ENCODE measurements around the gene RAB40A. TPM values are rescaled to one million over a fixed set of nuclear protein-coding genes. Genes with fewer than 3 reads are reported as not detected.

RAB40A gene, protein sequence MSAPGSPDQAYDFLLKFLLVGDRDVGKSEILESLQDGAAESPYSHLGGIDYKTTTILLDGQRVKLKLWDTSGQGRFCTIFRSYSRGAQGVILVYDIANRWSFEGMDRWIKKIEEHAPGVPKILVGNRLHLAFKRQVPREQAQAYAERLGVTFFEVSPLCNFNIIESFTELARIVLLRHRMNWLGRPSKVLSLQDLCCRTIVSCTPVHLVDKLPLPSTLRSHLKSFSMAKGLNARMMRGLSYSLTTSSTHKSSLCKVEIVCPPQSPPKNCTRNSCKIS
- polyA plus RNA-seq (ENCODE audit: insufficient read length in 10 of 10): 1 to 10 TPM in 3 of 10 donors, under 1 TPM in 7; 0.54 to 2.2 (median 0.77) TPM
- long read RNA-seq, donor 1: 0 reads
- long read RNA-seq, donor 2, partial matches to known transcripts: 13 of 162 reads
- long read RNA-seq, donor 2, other reads (novel, unspliced or antisense): 148 of 162 reads
- long read RNA-seq, donor 3: 0 reads
- long read RNA-seq, donor 4: 0 reads
- long read RNA-seq, donor 5, partial matches to known transcripts: 0 of 1 reads
- long read RNA-seq, donor 5, other reads (novel, unspliced or antisense): 0 of 1 reads
- long read RNA-seq, donor 6, partial matches to known transcripts: 0 of 2 reads
- long read RNA-seq, donor 6, other reads (novel, unspliced or antisense): 0 of 2 reads
- long read RNA-seq, donor 7: 0 reads
- long read RNA-seq, donor 8: 0 reads
- long read RNA-seq, donor 9: 0 reads

DNA sequence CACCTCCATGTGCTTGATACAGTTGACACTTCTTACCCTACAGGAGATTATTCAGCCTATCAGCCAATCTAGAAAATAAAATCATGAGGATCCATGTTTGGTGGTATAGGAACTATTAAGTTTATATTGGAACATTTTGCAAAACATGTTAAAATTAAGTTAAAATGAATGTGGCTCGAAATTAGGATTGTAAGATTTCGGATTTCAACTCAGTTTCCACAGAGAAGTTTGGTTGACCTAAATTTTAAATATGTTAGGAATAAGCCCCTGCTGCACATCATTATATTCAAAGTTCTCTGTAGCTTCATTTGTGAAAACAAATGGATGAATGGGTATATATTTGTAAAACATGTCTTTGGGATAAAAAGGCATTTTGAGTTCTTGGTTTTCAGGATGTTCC lies at the start of gene RAB40A:
RAB40A (minus strand) TSS at position 101 of the 400 bp plus-strand sequence. CDS start 18,733 bp downstream, outside the sequence.
- DNase-seq: no peak

DNA sequence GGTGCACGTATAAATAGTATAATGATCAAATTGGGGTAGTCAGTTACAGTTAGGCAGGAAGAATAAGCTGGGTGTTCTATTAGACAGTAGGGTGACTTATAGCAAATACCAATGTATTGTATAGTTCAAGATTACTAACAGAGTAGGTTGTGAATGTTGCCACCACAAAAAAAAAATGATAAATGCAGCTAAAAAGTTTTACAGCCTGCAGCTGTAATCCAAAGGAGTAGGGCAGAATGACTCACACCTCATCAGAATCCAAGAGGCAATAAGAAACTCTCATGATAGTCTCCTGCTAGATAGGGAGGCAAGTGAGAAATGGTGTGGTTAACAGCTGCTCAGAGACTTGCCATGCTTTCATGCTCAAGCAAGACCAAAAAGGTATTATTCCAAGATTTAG lies 46.5 kb upstream of the RAB40A start:
- peak in 1 of 3 donors; percentile 23 for DNase-seq

DNA sequence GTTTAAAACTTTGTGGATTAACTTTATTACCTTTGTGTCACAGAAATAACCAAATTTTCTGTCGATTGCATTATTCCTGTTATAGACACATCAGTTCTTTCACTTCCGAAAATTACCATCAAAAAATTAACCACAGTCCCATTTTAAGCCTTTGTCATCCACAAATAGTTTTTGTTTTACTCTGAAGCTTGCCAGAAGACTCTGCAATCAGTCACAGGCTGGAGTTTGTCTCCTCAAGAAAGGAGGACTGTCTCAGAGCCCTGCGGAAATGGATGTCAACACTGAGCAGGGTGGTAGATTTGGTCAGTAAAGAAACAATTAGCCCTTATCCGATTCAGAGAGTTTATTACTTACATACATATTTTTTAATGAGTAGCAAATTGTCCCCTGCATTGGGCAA lies 45.9 kb upstream of the RAB40A start:
- no peak for DNase-seq

DNA sequence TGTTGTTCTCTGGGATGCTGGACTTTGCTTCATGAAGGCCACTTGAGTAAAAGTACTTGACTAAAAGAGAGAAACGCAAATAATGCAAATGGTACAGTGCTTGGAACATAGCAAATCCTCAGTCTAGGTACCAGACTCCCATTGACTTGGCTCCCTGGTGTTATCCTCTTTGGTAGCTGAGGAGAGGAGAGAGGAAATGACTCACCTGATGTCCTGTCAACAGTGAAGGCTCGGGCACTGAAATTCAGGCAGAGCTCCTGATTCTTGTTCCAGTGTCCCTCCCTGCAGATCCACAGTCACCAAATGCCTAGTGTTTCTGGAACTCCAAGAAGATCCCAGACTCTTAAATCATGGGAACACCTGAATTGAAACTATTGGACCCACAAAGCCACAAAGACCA lies 43.5 kb upstream of the RAB40A start:
- no peak for DNase-seq

DNA sequence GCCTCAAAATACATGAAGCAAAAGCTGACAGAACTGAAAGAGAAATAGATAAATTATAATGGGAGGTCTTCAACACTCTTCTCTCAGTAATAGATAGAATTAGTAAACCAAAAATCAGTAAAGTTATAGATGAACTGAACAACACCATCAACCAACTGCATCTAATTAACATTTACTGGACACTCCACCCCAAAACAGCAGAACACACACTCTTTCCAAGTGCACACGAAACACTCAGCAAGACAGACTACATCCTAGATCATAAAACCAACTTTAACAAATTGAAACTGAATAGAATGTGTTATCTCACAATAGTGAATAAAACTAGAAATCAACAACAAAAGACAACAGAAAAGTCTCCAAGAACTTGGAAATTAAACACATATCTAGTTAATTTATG lies 41.0 kb upstream of the RAB40A start:
- no peak for DNase-seq

DNA sequence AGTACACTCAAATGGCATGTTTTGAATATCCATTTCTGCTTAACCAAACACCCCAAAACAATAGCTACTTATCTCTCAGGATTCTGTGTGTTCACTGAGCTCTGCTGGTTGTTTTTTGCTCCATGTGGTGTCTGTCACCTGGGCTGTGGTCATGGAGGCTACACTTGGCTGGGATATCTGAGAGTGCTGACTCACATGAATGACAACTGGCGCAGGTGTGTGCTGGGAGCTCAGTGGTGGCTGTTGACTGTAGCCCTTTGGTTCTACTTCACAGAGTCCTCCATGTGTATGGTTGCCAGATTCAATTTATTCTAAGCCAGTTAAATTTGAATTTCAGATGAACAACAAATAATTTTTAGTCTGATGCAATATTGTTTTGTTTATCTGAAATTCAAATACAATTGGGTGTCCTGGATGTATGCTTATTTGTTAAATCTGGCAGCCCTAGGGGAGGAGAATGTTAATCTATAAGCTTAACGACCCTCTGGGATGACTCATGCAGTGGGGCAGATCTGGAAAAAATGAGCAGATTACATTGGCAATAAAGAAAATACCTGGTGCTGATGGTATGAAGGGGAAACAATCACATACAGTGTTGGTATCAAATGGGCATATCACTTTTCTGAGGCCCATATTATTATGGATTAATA lies 37.8 kb upstream of the RAB40A start:
- DNase-seq: no peak

DNA sequence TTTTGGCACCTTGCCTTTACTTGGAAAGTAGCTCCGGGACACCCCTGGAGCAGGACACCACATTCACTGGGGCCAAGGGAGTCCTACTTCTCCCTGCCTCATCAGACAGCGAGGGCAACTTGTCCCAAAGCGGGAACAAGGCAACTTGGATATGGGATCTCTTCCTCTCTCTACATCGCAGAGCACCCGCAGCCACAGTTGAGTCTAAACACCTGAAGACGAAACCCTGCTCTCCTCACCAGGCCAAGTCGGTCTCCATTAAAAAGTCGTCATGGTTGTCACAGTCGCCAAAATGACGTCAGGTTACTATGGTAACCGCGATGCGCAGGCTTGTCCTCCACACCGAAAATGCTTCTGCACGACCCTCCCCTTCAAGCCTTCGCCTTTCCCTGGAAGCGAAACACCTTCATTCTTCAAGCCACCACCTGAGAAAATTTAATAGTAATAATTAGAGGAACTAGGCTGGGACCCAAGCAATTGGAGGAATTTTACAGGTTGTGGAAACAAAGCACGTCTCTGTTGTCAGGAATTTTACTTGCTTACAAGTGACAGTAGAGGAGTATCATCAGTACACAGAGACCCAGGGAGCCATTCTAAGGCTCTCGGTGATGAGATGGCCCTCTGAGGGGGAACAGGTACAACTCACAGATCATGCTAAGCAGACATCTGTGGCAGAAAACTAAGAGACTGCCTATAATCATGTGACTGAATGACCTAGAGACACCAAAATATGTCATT lies 35.6 kb upstream of the RAB40A start:
- DNase-seq: peak; percentile 54 to 84 (median 76)

DNA sequence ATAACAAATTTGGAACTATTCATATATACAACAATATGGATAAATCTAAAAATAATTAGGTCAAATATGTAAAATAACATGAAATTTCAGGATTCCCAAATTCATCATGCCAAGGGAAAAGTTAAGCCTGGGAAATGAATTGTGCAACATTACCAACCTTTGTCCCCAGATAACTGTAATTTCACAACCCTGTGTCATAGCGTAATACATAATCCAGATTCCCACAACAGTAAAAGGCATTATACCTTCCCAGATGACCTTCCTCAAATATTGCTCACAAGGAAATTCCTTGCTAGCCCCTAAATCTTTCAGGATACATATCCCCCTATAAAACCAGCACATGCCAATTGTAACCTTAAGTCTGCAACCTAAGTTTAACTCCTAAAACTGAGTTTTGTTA lies 32.9 kb upstream of the RAB40A start:
- no peak for DNase-seq

DNA sequence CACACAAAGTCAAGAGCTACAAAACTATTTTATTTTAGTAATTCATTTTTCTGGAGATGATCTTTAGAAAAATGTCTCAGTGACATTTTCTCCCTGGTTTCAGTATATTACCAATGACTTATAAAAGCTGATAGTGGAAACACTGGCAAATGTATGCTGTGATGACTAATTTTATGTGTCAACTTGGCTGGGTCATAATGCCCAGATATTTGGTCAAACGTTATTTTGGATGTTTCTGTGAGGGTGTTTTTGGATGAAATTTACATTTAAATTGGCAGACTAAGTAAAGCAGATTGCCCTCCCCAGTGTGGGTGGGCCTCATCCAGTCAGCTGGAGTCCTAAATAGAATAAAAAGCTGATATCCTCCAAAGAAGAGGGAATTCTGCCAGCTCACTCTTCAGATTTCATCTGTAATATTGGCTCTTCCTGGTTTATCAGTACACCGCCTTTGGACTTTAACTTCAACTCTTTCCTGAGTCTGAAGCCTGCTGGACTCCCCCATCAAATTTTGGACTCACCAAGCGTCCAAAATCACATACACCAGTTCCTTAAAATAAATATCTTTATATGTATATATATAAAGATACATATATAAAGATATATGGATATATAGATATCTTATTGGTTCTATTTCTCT lies 31.2 kb upstream of the RAB40A start:
- no peak for DNase-seq

DNA sequence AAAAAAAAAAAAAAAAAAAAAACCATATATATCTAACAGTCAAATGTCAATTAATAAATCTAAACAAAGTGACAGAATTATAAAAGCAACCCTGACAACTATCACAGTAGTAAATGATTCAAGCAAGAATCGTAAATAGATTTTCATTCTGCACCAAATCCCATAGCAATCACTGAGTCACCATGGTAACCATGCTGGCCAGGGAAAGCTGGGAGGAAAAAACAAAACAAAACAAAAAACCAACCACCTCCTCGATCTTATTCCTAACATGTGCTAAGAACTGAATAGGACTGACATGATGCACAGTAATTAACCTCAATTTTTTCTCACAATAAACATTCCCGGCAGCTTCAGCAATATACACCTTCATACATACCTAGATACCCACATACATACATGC lies 30.6 kb upstream of the RAB40A start:
- peak in 1 of 3 donors; percentile 3 for DNase-seq

DNA sequence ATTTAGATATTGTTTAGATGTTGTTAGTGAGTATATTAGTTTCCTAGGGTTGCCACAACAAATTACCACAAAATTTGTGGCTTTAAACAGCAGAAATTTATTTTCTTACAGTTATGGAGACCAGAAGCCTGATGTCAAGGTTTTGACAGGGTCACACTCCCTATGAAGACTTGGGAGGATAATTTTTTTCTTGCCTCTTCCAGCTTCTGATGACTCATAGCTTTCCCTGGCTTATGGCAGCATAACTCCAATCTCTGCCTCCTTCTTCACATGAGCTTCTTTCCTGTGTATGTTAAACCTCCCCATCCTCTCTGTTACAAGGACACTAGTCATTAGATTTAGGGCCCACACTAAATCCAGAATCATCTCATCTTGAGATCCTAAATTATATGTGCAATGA lies 20.9 kb upstream of the RAB40A start:
- no peak for DNase-seq

DNA sequence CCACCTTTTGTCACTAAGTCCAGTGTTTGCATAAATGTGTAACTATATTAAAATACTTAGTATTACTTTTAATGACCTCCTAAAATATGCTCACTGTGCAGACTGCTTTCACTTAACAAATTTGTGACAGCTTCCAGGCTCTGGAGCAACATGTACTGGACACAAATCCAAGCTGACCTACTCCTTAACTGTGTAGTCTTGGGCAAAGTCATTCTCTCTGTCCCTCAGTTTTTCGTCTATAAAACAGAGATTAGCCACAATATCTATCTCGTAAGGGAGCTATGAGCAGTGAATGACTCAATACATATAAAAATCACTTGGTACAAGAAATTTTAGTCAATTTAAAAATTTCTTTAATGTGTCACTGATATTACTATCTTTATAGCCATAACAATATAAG lies 20.4 kb upstream of the RAB40A start:
- DNase-seq: no peak

DNA sequence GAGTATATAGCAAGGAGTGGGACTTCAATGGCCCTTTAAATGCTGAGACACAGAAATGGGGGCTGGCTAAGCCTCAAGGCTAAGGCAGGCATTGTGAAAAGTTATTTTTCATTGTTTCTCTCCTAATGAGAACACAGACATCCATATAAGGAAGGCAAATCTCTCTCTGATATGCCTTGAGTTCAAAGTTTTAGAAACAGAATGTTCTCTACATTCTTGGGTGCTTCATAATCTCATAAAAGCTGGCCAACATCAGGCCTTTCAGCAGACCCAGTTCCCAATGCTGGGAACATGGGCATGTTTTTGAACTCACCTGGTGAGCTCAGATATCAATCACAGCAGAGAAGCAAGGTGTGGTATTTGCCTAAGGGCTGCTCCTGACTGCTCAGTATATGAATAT lies 19.4 kb upstream of the RAB40A start:
- no peak for DNase-seq

DNA sequence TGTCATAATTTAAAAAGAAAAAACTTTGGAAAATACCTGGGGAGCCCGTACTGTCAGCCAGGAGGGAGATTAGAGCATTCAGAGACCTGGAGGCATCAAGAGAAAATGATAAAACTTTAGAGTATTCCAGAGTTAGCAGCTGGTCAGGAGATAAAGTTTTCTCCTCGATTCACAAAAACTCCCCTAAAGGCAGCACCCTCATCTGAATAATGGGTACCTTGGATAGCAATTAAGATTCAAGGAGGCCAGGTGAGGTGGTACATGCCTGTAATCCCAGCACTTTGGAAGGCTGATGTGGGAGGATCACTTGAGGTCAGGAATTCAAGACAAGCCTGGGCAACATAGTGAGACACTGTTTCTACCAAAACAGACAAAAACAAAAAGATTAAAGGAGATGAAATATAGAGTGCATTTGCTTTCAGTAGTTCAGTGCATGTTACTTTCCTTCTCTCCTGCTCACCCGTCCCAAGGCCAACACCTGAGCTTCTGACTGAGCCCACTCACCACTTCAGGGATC lies 18.6 kb upstream of the RAB40A start:
- no peak for DNase-seq

DNA sequence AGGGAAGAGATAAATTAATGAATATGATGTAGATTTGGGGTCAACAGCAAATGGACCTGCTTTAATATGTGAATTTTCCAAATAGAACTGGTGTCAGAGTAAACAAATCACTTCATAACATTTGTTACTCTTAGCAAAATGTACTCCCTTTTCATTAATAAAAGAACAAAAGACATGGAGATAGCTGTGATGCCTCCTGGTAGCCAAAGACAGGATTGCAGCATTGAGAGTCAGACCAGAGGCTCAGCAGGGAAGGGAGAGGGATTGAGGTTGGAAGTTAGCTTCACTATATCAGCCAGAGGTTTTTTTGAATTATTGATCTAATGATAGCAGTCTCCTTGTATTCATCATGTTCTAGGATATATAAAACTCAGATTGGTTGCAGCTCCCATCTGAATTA lies 17.4 kb upstream of the RAB40A start:
- no peak for DNase-seq

DNA sequence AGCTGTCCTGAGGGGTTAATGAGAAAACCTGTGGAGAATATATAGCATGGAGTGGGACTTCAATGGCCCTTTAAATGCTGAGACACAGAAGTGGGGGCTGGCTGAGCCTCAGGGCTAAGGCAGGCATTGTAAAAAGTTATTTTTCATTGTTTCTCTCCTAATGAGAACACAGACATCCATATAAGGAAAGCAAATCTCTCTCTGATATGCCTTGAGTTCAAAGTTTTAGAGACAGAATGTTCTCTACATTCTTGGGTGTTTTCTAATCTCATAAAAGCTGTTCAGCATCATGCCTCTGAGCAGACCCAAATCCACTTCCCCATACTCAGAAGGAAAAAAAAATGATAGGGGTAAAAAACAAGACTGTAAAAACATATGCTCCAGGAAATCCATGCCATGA lies 16.8 kb upstream of the RAB40A start:
- no peak for DNase-seq

DNA sequence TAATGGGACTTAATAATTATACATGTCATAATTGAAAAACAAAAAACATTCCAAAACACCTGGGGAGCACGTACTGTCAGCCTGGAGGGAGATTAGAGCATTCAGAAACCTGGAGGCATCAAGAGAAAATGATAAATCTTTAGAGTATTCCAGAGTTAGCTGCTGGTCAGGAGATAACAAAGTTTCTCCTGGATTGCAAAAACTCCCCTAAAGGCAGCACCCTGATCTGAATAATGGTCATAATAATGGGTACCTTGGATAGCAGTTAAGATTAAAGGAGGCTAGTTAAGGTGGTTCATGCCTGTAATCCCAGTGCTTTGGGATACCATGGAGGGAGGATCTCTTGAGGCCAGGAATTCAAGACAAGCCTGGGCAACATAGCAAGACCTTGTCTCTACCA lies 15.9 kb upstream of the RAB40A start:
- DNase-seq: no peak

DNA sequence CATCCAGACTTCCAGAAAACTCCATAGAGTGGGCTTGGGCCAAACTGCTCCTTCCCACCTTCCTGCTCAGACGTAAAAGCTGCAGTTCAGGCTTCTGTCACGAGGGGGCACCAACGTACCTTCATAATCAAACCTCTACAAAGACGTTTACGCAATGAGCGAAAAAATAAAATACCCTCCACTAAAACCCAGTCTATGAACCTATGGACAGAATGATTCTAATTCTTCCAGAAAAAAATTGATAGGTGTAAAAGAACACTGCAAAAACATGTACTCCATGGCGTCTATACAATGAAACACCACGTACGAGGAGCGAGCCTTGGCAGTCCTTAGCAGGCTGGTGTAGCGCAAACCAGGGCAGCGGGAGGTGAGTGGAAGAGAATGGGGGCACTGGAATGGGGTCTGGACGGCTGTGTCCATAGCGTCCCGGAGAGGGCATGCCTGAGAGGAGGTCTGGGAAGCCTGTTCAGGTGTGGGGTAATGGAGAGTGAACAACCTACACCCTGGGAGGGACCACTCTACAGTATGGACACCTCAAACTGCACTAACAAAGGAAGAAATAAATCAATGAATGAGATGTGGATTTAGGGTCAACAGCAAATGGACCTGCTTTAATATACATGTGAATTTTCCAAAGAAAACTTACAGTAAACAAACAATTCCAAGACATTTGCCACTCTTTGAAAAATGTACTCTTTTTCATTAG lies 14.4 kb upstream of the RAB40A start:
- DNase-seq: peak; percentile 68 to 86 (median 81)

DNA sequence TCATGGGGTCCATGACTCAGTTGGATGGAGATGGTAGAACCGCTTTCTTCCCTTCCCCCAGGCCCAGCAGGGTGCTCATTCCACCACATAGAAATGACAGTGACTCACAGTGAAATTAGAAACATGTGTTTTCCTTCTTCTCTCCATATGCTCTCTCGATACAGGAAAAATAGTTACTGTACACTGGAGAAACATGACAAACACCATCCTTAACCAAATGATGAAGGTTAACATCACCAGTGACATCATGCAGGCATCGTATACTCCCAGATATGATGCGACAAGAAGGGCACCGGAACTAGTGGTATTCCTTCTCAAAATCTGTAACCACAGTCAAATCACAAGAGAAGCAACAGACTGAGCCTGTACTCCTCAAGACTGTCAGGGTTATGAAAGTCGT lies 11.7 kb upstream of the RAB40A start:
- DNase-seq: peak in 1 of 3 donors; percentile 74

DNA sequence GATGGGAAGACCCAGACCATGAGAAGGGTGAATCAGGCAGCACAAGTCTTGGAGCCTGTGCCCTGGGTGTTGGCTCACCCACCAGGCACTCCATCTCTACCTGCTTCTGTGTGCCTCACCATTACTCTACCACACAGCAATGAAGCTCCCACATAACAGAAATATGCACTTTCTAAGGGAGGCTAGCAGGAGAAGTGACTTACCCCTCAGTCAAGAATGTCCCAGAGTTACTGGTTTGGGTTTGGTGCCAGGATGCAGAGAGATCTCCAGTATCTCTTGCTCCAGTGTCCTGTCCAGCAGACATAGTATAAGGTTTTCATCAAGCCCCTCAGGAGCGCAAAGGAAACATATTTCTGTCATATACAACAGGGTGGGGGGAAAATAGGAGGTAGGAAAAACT lies 11.3 kb upstream of the RAB40A start:
- peak in 1 of 3 donors; percentile 11 for DNase-seq

DNA sequence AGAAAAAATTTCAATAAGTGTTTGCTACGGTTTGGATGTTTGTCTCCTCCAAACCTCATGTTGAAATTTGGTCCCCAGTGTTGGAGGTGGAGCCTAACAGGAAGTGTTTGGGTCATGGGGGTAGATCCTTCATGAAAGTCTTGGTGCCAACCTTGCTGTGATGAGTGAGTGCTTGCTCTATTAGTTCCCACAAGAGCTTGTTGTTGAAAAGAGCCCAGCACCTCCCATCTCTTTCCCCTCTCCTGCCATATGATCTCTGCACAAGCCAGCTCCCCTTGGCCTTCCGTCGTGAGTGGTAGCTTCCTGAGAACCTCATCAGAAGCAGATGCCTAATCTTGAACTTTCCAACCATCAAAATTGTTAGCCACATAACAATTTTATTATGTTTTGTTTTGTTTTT lies 10.3 kb upstream of the RAB40A start:
- no peak for DNase-seq
